Parathyroid adenoma (tissue), 2 donors: ENCODE results near the gene ZEB2.

ENCODE experiments used
- H2AFZ ChIP-seq: fragments of 300-600 bp; sonication (generic); one replicate; pipeline ENCODE4 v1.7.0; 2017; ENCODE audit warnings: antibody characterized with exemption, mild to moderate bottlenecking
- H3K27ac ChIP-seq: fragments of 300-600 bp; sonication (generic); one replicate; pipeline ENCODE4 v1.7.0; 2017
- H3K27me3 ChIP-seq: fragments of 300-600 bp; sonication (generic); one replicate; pipeline ENCODE4 v1.7.0; 2017; ENCODE audit warnings: low read length; ENCODE audit not compliant: control insufficient read depth, insufficient read depth
- H3K36me3 ChIP-seq: fragments of 300-600 bp; sonication (generic); one replicate; pipeline ENCODE4 v1.7.0; 2017; ENCODE audit warnings: low read length; ENCODE audit not compliant: control insufficient read depth, insufficient read depth
- H3K4me1 ChIP-seq: fragments of 300-600 bp; sonication (generic); one replicate; pipeline ENCODE4 v1.7.0; 2017; ENCODE audit warnings: control low read depth
- H3K4me2 ChIP-seq: fragments of 300-600 bp; sonication (generic); one replicate; pipeline ENCODE4 v1.7.0; 2017; ENCODE audit warnings: low read length
- H3K4me3 ChIP-seq: fragments of 300-600 bp; sonication (generic); one replicate; pipeline ENCODE4 v1.7.0; 2017; ENCODE audit warnings: low read depth, low read length
- H3K79me2 ChIP-seq: fragments of 300-600 bp; sonication (generic); one replicate; pipeline ENCODE4 v1.7.0; 2017; ENCODE audit warnings: control low read depth
- H3K9ac ChIP-seq: fragments of 300-600 bp; sonication (generic); one replicate; pipeline ENCODE4 v1.7.0; 2017; ENCODE audit warnings: mild to moderate bottlenecking
- H3K9me3 ChIP-seq: fragments of 300-600 bp; sonication (generic); one replicate; pipeline ENCODE4 v1.7.0; 2017; ENCODE audit warnings: low read length; ENCODE audit not compliant: control insufficient read depth
- TF ChIP-seq, protein P1 (sequence below): fragments of 300-600 bp; sonication (generic); IDR thresholded peaks from one replicate; pipeline ENCODE4 v1.7.0; 2017; ENCODE audit warnings: antibody characterized with exemption, mild to moderate bottlenecking
- donor health status: primary hyperparathyroidism.

ZEB2 gene

DNA sequence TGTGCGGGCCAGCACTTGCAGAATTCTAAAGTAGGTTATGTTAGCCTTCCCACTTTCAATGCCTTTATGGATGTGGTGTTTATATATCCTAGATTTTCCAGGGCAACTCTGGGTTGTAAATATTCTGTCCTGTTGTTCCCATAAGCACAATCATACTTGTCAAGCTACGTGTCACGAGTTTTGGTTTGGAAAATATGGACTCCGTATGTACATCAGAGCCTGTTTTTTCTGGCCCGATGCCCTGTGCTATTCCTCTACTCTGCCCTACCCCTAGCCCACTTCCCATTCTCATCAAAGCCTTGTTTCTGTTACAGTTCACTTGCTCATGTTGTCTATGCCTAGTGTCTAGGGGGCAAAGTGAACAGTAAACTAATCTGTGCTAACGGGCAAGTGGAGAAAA lies 27.0 kb upstream of the ZEB2 start:
- Histone ChIP-seq H3K4me1 (no peaks in the 10 kb centered on the region), H3K36me3 (no peaks in the 10 kb centered on the region), H3K4me3 (no peak overlapping the region), H3K79me2 (no peaks in the 10 kb centered on the region), H3K27me3 (no peaks in the 10 kb centered on the region), H3K27ac (no peak overlapping the region), H3K9me3 (no peaks in the 10 kb centered on the region), H2AFZ (no peak overlapping the region), H3K9ac (no peak overlapping the region), H3K4me2 (no peak overlapping the region)
- TF ChIP-seq, protein P1, sequence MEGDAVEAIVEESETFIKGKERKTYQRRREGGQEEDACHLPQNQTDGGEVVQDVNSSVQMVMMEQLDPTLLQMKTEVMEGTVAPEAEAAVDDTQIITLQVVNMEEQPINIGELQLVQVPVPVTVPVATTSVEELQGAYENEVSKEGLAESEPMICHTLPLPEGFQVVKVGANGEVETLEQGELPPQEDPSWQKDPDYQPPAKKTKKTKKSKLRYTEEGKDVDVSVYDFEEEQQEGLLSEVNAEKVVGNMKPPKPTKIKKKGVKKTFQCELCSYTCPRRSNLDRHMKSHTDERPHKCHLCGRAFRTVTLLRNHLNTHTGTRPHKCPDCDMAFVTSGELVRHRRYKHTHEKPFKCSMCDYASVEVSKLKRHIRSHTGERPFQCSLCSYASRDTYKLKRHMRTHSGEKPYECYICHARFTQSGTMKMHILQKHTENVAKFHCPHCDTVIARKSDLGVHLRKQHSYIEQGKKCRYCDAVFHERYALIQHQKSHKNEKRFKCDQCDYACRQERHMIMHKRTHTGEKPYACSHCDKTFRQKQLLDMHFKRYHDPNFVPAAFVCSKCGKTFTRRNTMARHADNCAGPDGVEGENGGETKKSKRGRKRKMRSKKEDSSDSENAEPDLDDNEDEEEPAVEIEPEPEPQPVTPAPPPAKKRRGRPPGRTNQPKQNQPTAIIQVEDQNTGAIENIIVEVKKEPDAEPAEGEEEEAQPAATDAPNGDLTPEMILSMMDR = no peak

DNA sequence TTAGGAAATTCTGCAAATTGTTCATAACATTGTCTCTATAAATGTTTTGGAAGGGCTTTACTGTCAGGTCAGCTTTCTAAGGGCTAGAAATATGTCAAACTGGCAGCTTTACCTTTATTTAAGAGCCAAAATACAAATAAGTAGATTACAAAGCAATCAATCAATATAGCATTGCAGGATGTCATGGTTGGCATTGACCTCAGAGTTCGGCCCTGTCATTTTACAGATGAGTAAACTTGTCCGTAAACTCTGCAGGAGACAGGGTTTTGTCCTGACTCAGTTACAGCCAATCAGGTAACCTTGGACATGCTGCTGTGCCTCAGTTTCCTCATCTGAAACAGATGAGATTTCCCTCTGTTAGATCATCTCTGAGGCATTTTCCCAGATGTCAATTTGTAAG lies 25.9 kb upstream of the ZEB2 start:
- no peak overlapping the region for H3K27ac ChIP-seq
- no peak overlapping the region for H3K4me2 ChIP-seq
- H3K9ac ChIP-seq = no peak overlapping the region
- TF ChIP-seq, protein P1 = no peak
- H3K27me3 ChIP-seq = no peaks in the 10 kb centered on the region
- no peaks in the 10 kb centered on the region for H3K36me3 ChIP-seq
- H3K9me3 ChIP-seq = no peaks in the 10 kb centered on the region
- H3K4me3 ChIP-seq = no peak overlapping the region
- H3K79me2 ChIP-seq = no peaks in the 10 kb centered on the region
- no peaks in the 10 kb centered on the region for H3K4me1 ChIP-seq
- H2AFZ ChIP-seq = no peak overlapping the region

DNA sequence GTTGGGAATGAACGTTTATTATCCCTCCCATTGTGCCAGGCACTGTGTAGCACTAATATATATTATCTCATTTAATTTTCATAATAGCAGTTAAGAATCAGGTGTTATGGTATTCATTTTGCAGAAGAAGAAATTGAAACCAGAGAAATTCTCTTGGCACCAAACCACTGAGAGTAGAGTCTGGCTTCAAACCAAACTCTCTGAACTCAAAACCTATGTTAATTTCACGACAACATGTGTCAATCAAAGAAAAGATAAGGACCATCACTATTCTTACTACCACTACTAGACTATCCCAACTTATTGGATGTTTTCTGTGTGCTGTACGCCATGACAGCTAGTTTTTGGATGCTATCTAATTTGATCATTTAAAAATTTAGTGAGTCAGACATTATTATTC lies 24.1 kb upstream of the ZEB2 start:
- H3K4me2 ChIP-seq = no peak overlapping the region
- TF ChIP-seq, protein P1 = no peak
- H2AFZ ChIP-seq = no peak overlapping the region
- H3K27ac ChIP-seq = no peak overlapping the region
- H3K9ac ChIP-seq = no peak overlapping the region
- no peaks in the 10 kb centered on the region for H3K36me3 ChIP-seq
- no peaks in the 10 kb centered on the region for H3K27me3 ChIP-seq
- H3K4me3 ChIP-seq = no peak overlapping the region
- H3K4me1 ChIP-seq = no peaks in the 10 kb centered on the region
- H3K9me3 ChIP-seq = no peaks in the 10 kb centered on the region
- no peaks in the 10 kb centered on the region for H3K79me2 ChIP-seq

DNA sequence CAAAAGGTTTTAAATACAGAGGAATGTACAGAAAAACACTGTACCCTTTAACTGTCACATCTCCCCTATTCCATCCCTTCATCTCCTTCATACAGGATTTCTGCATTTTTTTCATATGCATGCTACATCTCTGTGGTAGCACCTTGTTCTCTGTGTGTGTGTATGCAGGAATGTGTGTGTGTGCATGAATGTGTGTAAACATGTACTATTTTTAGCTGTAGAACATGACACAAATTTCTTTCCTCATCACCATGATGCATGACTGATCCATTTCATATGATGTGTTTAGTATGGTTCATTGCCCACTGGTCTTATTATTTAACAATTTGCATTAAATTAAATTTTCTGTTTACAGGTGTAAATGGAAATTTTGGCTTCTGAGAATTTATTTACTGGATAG lies 21.5 kb upstream of the ZEB2 start:
- Histone ChIP-seq H3K9ac (no peak overlapping the region), H3K4me3 (no peak overlapping the region), H3K4me2 (no peak overlapping the region), H3K27ac (no peak overlapping the region), H3K27me3 (no peaks in the 10 kb centered on the region), H2AFZ (no peak overlapping the region), H3K36me3 (no peaks in the 10 kb centered on the region), H3K9me3 (no peaks in the 10 kb centered on the region), H3K79me2 (no peaks in the 10 kb centered on the region), H3K4me1 (no peaks in the 10 kb centered on the region)
- TF ChIP-seq, protein P1 = no peak

DNA sequence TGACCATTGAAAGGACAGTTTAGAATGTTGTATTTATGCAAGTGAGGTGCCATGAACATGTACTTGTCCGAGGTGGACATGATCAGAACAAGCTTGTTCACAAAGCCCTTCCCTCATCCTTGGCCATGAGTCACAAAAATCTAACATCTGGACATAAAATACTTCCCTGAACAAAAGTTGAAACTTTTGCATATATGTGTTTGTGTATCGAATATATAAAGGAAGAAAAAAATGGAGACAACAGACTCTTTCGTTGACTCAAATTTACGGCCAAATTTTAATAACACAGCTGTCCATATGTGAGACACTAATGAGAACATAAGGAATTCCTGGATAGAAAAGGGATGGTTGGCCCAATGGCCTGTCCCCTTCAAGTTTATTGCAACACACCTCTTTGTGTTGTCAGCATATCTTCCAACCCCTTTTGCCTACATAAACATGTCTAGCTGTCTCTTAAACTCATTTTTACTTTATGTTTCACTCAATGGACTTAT lies 19.4 kb upstream of the ZEB2 start:
- H3K4me3 ChIP-seq = no peak overlapping the region
- no peak overlapping the region for H3K27ac ChIP-seq
- no peaks in the 10 kb centered on the region for H3K9me3 ChIP-seq
- TF ChIP-seq, protein P1 = no peak
- no peak overlapping the region for H2AFZ ChIP-seq
- no peak overlapping the region for H3K9ac ChIP-seq
- H3K27me3 ChIP-seq = no peaks in the 10 kb centered on the region
- H3K79me2 ChIP-seq = no peaks in the 10 kb centered on the region
- H3K4me2 ChIP-seq = no peak overlapping the region
- no peaks in the 10 kb centered on the region for H3K4me1 ChIP-seq
- H3K36me3 ChIP-seq = no peaks in the 10 kb centered on the region
